Liver (tissue), 9 donors: ENCODE data around the gene JDP2. TPM values are rescaled to one million over a fixed set of nuclear protein-coding genes. Genes with fewer than 3 reads are reported as not detected.

Experiments
- DNase-seq: peaks from one replicate; pipeline ENCODE4 v3.0.0-alpha.2; 2017; ENCODE audit warnings: low spot score
- H3K27ac ChIP-seq, 2 donors: one replicate each; pipeline ENCODE4 v1.7.0; 2013; ENCODE audit warnings: inconsistent platforms in 2 of 2, low read length in 2 of 2, control low read depth in 1 of 2, low read depth in 1 of 2, mild to moderate bottlenecking in 1 of 2
- H3K27me3 ChIP-seq, 4 donors: one replicate each; pipeline versions ENCODE4 v1.6.1 to v1.7.0; 2013; ENCODE audit warnings: low read length in 3 of 4, inconsistent platforms in 1 of 4, mild to moderate bottlenecking in 1 of 4, moderate library complexity in 1 of 4; ENCODE audit not compliant: control insufficient read depth in 4 of 4, insufficient read depth in 4 of 4
- H3K36me3 ChIP-seq, 4 donors: one replicate each; pipeline versions ENCODE4 v1.6.1 to v1.7.0; 2013; ENCODE audit warnings: low read length in 3 of 4, mild to moderate bottlenecking in 3 of 4, low read depth in 1 of 4, moderate library complexity in 1 of 4; ENCODE audit not compliant: control insufficient read depth in 4 of 4, insufficient read depth in 3 of 4
- H3K4me1 ChIP-seq, 4 donors: one replicate each; pipeline versions ENCODE4 v1.6.1 to v1.7.0; 2013; ENCODE audit warnings: low read length in 3 of 4, mild to moderate bottlenecking in 3 of 4, moderate library complexity in 1 of 4; ENCODE audit not compliant: control insufficient read depth in 4 of 4, insufficient read depth in 4 of 4
- H3K4me3 ChIP-seq, 3 donors: one replicate each; pipeline versions ENCODE4 v1.6.1 to v1.7.0; 2013; ENCODE audit warnings: low read length in 3 of 3, control low read depth in 1 of 3, low read depth in 1 of 3, mild to moderate bottlenecking in 1 of 3
- H3K9ac ChIP-seq, 2 donors: one replicate each; pipeline ENCODE4 v1.7.0; 2013; ENCODE audit warnings: low read length in 2 of 2, mild to moderate bottlenecking in 2 of 2, moderate library complexity in 2 of 2, control low read depth in 1 of 2, low read depth in 1 of 2
- H3K9me3 ChIP-seq, 4 donors: one replicate each; pipeline versions ENCODE4 v1.6.1 to v1.7.0; 2013; ENCODE audit warnings: low read length in 3 of 4; ENCODE audit not compliant: control insufficient read depth in 4 of 4
- EGR1 ChIP-seq, 2 donors: IDR thresholded peaks; 2 replicates each; pipeline ENCODE4 v1.6.1; 2016 to 2018; ENCODE audit warnings: antibody characterized with exemption in 2 of 2, low read depth in 2 of 2
- FOXA1 ChIP-seq: IDR thresholded peaks from 2 replicates; pipeline ENCODE4 v1.6.1; 2016; ENCODE audit warnings: antibody characterized with exemption
- FOXA2 ChIP-seq: IDR thresholded peaks from 2 replicates; pipeline ENCODE4 v1.6.1; 2016; ENCODE audit warnings: antibody characterized with exemption
- GABPA ChIP-seq, 2 donors: IDR thresholded peaks in 1 of 2; conservative IDR thresholded peaks in 1 of 2; 2 replicates each; pipeline ENCODE4 v1.6.1; 2016; ENCODE audit warnings: antibody characterized with exemption in 2 of 2, mild to moderate bottlenecking in 1 of 2, moderate library complexity in 1 of 2
- HNF4A ChIP-seq, 2 donors: conservative IDR thresholded peaks; 2 replicates each; pipeline ENCODE4 v1.6.1; 2016; ENCODE audit warnings: antibody characterized with exemption in 2 of 2, mild to moderate bottlenecking in 2 of 2
- HNF4G ChIP-seq: IDR thresholded peaks from 2 replicates; pipeline ENCODE4 v1.6.1; 2016; ENCODE audit warnings: antibody characterized with exemption
- JUND ChIP-seq, 2 donors: IDR thresholded peaks; 2 replicates each; pipeline ENCODE4 v1.6.1; 2016; ENCODE audit warnings: antibody characterized with exemption in 2 of 2
- NR2F2 ChIP-seq: IDR thresholded peaks from 2 replicates; pipeline ENCODE4 v1.6.1; 2016; ENCODE audit warnings: antibody characterized with exemption
- RAD21 ChIP-seq, 2 donors: IDR thresholded peaks; 2 replicates each; pipeline ENCODE4 v1.6.1; 2016; ENCODE audit warnings: antibody characterized with exemption in 2 of 2, mild to moderate bottlenecking in 2 of 2
- RXRA ChIP-seq, 2 donors: IDR thresholded peaks; 2 replicates each; pipeline ENCODE4 v1.6.1; 2017 to 2018; ENCODE audit warnings: antibody characterized with exemption in 2 of 2, mild to moderate bottlenecking in 1 of 2
- SP1 ChIP-seq: IDR thresholded peaks from 2 replicates; pipeline ENCODE4 v1.6.1; 2018; ENCODE audit warnings: antibody characterized with exemption, mild to moderate bottlenecking
- TAF1 ChIP-seq: conservative IDR thresholded peaks from 2 replicates; pipeline ENCODE4 v1.6.1; 2016; ENCODE audit warnings: antibody characterized with exemption, mild to moderate bottlenecking
- YY1 ChIP-seq: IDR thresholded peaks from 2 replicates; pipeline ENCODE4 v1.6.1; 2016; ENCODE audit warnings: antibody characterized with exemption, mild to moderate bottlenecking
- WGBS: extraction: QIAGEN DNeasy Blood & Tissue Kit; methylation state at CpG from one replicate; pipeline ENCODE4 v1.1.7; 2013; 5-methylcytosine and 5-hydroxymethylcytosine counted together
- polyA plus RNA-seq, 2 donors: library from polyadenylated mRNA; stranded (reverse) in 1 of 2; unstranded in 1 of 2; fragments of 200-250 nt in 1 of 2; fragments of >200 nt in 1 of 2; fragmentation: Nextera tagmentation in 1 of 2; extraction: Ambion mirVana in 1 of 2; gene quantifications; one replicate each; pipeline versions ENCODE4 v1.2.1 to v1.2.3, GENCODE V29; 2013 to 2015
- total RNA-seq, 2 donors: library from RNA; depleted of rRNA; stranded (reverse); fragments of >200 nt; gene quantifications; one replicate each; pipeline ENCODE4 v1.2.3, GENCODE V29; 2014
- TF ChIP-seq, protein P1 (sequence below): IDR thresholded peaks from 2 replicates; pipeline ENCODE4 v1.6.1; 2016; ENCODE audit warnings: antibody characterized with exemption
- TF ChIP-seq, protein P2 (sequence below): fragments of 150-350 bp; IDR thresholded peaks from 2 replicates; pipeline ENCODE4 v1.5.1; 2017; ENCODE audit warnings: improper control_type of control experiment, low read depth, low read length; ENCODE audit not compliant: missing input control
- TF ChIP-seq, protein P3 (sequence below): IDR thresholded peaks from 2 replicates; pipeline ENCODE4 v1.6.1; 2016; ENCODE audit warnings: antibody characterized with exemption
- TF ChIP-seq, protein P4 (sequence below): IDR thresholded peaks from 2 replicates; pipeline ENCODE4 v1.6.1; 2016; ENCODE audit warnings: antibody characterized with exemption, mild to moderate bottlenecking
- TF ChIP-seq, protein P5 (sequence below): IDR thresholded peaks from 2 replicates; pipeline ENCODE4 v1.6.1; 2016; ENCODE audit warnings: antibody characterized with exemption
- donor health status: healthy.
- donor health status: healthy.
- donor health status: healthy.
- donor health status: healthy.
- donor health status: healthy.

Gene JDP2
- total and polyA plus RNA-seq, 4 donors: 2.4 to 14.6 (median 8.7) TPM

DNA sequence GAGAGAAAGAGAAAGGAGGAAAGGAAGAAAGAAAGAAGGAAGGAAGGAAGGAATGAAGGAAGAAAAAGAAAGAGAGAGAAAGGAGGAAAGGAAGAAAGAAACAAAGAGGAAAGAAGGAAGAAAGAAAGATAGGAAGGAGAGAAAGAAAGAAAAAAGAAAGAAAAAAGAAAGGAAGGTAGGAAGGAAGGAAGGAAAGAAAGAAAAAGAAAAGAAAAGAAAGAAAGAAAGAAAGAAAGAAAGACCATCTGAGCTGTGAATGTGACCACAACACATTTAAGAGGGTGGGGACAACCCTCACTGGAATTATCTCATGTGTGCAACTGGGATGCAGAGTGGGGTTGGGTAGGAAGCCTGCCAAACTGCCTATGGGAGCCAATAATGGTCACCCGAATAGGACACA is 58.5 kb downstream of the JDP2 start:
- Histone ChIP-seq H3K9ac (no peak overlapping the region), H3K27me3 (no peaks in the 10 kb centered on the region), H3K9me3 (no peaks in the 10 kb centered on the region), H3K27ac (no peak overlapping the region), H3K4me3 (no peak overlapping the region), H3K36me3 (no peaks in the 10 kb centered on the region), H3K4me1 (peaks cover 0 to 6% (median 4%) of the 10 kb centered on the region in 4 donors)
- 84% methylated on average over 1 of the region's 1 CpG for WGBS
- TF ChIP-seq, protein P1, sequence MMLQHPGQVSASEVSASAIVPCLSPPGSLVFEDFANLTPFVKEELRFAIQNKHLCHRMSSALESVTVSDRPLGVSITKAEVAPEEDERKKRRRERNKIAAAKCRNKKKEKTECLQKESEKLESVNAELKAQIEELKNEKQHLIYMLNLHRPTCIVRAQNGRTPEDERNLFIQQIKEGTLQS: no peak
- TF ChIP-seq, protein P2, sequence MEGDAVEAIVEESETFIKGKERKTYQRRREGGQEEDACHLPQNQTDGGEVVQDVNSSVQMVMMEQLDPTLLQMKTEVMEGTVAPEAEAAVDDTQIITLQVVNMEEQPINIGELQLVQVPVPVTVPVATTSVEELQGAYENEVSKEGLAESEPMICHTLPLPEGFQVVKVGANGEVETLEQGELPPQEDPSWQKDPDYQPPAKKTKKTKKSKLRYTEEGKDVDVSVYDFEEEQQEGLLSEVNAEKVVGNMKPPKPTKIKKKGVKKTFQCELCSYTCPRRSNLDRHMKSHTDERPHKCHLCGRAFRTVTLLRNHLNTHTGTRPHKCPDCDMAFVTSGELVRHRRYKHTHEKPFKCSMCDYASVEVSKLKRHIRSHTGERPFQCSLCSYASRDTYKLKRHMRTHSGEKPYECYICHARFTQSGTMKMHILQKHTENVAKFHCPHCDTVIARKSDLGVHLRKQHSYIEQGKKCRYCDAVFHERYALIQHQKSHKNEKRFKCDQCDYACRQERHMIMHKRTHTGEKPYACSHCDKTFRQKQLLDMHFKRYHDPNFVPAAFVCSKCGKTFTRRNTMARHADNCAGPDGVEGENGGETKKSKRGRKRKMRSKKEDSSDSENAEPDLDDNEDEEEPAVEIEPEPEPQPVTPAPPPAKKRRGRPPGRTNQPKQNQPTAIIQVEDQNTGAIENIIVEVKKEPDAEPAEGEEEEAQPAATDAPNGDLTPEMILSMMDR: no peak
- no peak for TF ChIP-seq GABPA (IDR thresholded peaks at IDR 0.05 in 1 of 2, conservative IDR thresholded peaks at IDR 0.05 in 1 of 2)
- no peak for TF ChIP-seq RXRA (IDR thresholded peaks at IDR 0.05)
- no peak for TF ChIP-seq RAD21 (IDR thresholded peaks at IDR 0.05)
- DNase-seq: no peak

DNA sequence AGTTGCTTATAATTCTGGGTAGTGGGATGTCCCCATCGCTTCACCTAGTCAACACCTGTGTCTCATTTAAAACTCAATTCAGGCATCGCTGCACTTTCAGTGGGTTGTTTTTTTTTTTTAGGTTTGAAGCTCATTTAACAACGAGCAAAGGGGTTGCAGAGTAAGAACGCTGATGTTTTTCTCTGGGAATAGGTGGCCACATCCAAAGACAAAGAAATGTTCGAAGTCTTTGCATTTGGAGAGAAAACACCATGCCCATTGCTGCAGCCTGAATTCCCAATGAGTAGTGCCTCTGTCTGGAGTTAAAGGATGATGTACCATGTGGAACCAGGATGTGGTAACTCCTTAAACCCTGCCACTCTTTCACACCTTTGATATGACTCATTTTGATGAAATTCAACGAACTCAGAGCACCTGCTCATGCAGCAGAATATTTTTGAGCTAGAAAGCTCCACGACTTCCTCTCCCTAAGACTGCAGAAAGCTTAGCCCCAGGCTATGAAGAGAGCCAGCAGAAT is 59.4 kb downstream of the JDP2 start:
- DNase-seq: no peak
- TF ChIP-seq, protein P3, sequence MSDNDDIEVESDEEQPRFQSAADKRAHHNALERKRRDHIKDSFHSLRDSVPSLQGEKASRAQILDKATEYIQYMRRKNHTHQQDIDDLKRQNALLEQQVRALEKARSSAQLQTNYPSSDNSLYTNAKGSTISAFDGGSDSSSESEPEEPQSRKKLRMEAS: no peak
- TF ChIP-seq, protein P2: no peak
- no peak for TF ChIP-seq HNF4A (conservative IDR thresholded peaks at IDR 0.05)
- no peak for TF ChIP-seq EGR1 (IDR thresholded peaks at IDR 0.05; ENCODE audit: low read depth in 2 of 2)
- no peak for TF ChIP-seq SP1
- TF ChIP-seq JUND (IDR thresholded peaks at IDR 0.05): no peak
- TF ChIP-seq, protein P1: no peak
- TF ChIP-seq, protein P4, sequence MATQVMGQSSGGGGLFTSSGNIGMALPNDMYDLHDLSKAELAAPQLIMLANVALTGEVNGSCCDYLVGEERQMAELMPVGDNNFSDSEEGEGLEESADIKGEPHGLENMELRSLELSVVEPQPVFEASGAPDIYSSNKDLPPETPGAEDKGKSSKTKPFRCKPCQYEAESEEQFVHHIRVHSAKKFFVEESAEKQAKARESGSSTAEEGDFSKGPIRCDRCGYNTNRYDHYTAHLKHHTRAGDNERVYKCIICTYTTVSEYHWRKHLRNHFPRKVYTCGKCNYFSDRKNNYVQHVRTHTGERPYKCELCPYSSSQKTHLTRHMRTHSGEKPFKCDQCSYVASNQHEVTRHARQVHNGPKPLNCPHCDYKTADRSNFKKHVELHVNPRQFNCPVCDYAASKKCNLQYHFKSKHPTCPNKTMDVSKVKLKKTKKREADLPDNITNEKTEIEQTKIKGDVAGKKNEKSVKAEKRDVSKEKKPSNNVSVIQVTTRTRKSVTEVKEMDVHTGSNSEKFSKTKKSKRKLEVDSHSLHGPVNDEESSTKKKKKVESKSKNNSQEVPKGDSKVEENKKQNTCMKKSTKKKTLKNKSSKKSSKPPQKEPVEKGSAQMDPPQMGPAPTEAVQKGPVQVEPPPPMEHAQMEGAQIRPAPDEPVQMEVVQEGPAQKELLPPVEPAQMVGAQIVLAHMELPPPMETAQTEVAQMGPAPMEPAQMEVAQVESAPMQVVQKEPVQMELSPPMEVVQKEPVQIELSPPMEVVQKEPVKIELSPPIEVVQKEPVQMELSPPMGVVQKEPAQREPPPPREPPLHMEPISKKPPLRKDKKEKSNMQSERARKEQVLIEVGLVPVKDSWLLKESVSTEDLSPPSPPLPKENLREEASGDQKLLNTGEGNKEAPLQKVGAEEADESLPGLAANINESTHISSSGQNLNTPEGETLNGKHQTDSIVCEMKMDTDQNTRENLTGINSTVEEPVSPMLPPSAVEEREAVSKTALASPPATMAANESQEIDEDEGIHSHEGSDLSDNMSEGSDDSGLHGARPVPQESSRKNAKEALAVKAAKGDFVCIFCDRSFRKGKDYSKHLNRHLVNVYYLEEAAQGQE: no peak
- TF ChIP-seq FOXA2: no peak
- TF ChIP-seq, protein P5, sequence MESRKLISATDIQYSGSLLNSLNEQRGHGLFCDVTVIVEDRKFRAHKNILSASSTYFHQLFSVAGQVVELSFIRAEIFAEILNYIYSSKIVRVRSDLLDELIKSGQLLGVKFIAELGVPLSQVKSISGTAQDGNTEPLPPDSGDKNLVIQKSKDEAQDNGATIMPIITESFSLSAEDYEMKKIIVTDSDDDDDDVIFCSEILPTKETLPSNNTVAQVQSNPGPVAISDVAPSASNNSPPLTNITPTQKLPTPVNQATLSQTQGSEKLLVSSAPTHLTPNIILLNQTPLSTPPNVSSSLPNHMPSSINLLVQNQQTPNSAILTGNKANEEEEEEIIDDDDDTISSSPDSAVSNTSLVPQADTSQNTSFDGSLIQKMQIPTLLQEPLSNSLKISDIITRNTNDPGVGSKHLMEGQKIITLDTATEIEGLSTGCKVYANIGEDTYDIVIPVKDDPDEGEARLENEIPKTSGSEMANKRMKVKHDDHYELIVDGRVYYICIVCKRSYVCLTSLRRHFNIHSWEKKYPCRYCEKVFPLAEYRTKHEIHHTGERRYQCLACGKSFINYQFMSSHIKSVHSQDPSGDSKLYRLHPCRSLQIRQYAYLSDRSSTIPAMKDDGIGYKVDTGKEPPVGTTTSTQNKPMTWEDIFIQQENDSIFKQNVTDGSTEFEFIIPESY: no peak
- TF ChIP-seq FOXA1: no peak
- TF ChIP-seq RXRA (IDR thresholded peaks at IDR 0.05): no peak
- TF ChIP-seq NR2F2: no peak
- no peak for TF ChIP-seq HNF4G
- no peak for TF ChIP-seq GABPA (IDR thresholded peaks at IDR 0.05 in 1 of 2, conservative IDR thresholded peaks at IDR 0.05 in 1 of 2)
- no peak for TF ChIP-seq TAF1
- TF ChIP-seq YY1: no peak
- TF ChIP-seq RAD21 (IDR thresholded peaks at IDR 0.05): no peak
- H3K27ac ChIP-seq: no peak overlapping the region
- no peaks in the 10 kb centered on the region for H3K36me3 ChIP-seq
- H3K9me3 ChIP-seq: no peaks in the 10 kb centered on the region
- H3K9ac ChIP-seq: no peak overlapping the region
- H3K4me3 ChIP-seq: no peak overlapping the region
- 78% methylated on average over 7 of the region's 7 CpGs for WGBS
- no peaks in the 10 kb centered on the region for H3K27me3 ChIP-seq
- H3K4me1 ChIP-seq: peaks cover 0 to 6% (median 4%) of the 10 kb centered on the region in 4 donors
